HG02943 (cell line): ENCODE data around the gene SLC38A7.
"Not testable (repeated sequence)": the region's sequence is repeated elsewhere in the genome, so short reads cannot be mapped to it uniquely, and the experiment has no call there.

Experiments used
- ATAC-seq: cut with Tn5 transposase; IDR thresholded peaks from one replicate; pipeline ENCODE4 v1.9.1; 2021; ENCODE audit warnings: mild to moderate bottlenecking, low read depth, moderate library complexity; ENCODE audit not compliant: unreplicated experiment

The SLC38A7 gene

GRCh38 chr16:58678716-58679115, 5.9 kb downstream of the SLC38A7 start:
- ATAC-seq: no peak

GRCh38 chr16:58678269-58678668, 6.3 kb downstream of the SLC38A7 start:
- ATAC-seq: no peak

GRCh38 chr16:58670946-58671583, 13.5 kb downstream of the SLC38A7 start:
- no peak for ATAC-seq

GRCh38 chr16:58670177-58670576, 14.4 kb downstream of the SLC38A7 start:
- no peak for ATAC-seq

- ATAC-seq: no peak
These were observed 19.4 kb downstream of the SLC38A7 start for GRCh38 chr16:58665200-58665599.

- ATAC-seq: peak; percentile 57
These were observed 23.3 kb downstream of the SLC38A7 start for GRCh38 chr16:58661199-58661830.

- ATAC-seq: not testable (repeated sequence)
These were observed 24.7 kb downstream of the SLC38A7 start for GRCh38 chr16:58659911-58660310.

GRCh38 chr16:58658796-58659211, 25.8 kb downstream of the SLC38A7 start:
- ATAC-seq: no peak

- ATAC-seq: no peak
These were observed 27.7 kb downstream of the SLC38A7 start for GRCh38 chr16:58656899-58657298.

GRCh38 chr16:58655215-58655596, 29.4 kb downstream of the SLC38A7 start:
- ATAC-seq: no peak

- ATAC-seq: no peak
These were observed 29.9 kb downstream of the SLC38A7 start for GRCh38 chr16:58654560-58655214.

- no peak for ATAC-seq
These were observed 31.8 kb downstream of the SLC38A7 start for GRCh38 chr16:58652741-58653140.

GRCh38 chr16:58651965-58652348, 32.6 kb downstream of the SLC38A7 start:
- no peak for ATAC-seq

GRCh38 chr16:58649707-58650106, 34.9 kb downstream of the SLC38A7 start:
- ATAC-seq: no peak

GRCh38 chr16:58647107-58647506, 37.5 kb downstream of the SLC38A7 start:
- ATAC-seq: no peak

- no peak for ATAC-seq
These were observed 39.6 kb downstream of the SLC38A7 start for GRCh38 chr16:58644765-58645487.

GRCh38 chr16:58644108-58644507, 40.5 kb downstream of the SLC38A7 start:
- no peak for ATAC-seq

GRCh38 chr16:58640949-58641348, 43.6 kb downstream of the SLC38A7 start:
- ATAC-seq: no peak

GRCh38 chr16:58639836-58640235, 44.7 kb downstream of the SLC38A7 start:
- ATAC-seq: no peak

GRCh38 chr16:58639230-58639629, 45.3 kb downstream of the SLC38A7 start:
- no peak for ATAC-seq
